ENCODE data around the gene HDAC5.
"Not testable (repeated sequence)": the region's sequence is repeated elsewhere in the genome, so short reads cannot be mapped to it uniquely, and the experiment has no call there.

Gene HDAC5
- 76.9 to 173 reads per million in 2 donors for total RNA-seq

- DNase-seq, result peak; percentile 86 to 96 (median 93)
Measured at GRCh38 chr17:44123356-44124117, at the start of gene HDAC5. TSS of gene HDAC5 (minus strand) at chr17:44123641. CDS start at chr17:44117515, 6,126 bp downstream.

- DNase-seq, result no peak
Measured at GRCh38 chr17:44171931-44172455, 48.6 kb upstream of the HDAC5 start.

- no peak for DNase-seq
Measured at GRCh38 chr17:44170499-44171201, 47.2 kb upstream of the HDAC5 start, which contains the start of gene ASB16. TSS of gene ASB16 (plus strand) at chr17:44170704. CDS start at chr17:44170790, 86 bp downstream.

GRCh38 chr17:44170135-44170498 lies 46.7 kb upstream of the HDAC5 start:
- DNase-seq, result no peak

GRCh38 chr17:44167181-44167861 lies 43.9 kb upstream of the HDAC5 start:
- no peak for DNase-seq

GRCh38 chr17:44164476-44164875 lies 41.0 kb upstream of the HDAC5 start:
- DNase-seq, result no peak

- peak in 3 of 5 experiments; percentile 28 to 92 (median 60) for DNase-seq
Measured at GRCh38 chr17:44159519-44160210, 36.2 kb upstream of the HDAC5 start.

- no peak for DNase-seq
Measured at GRCh38 chr17:44155488-44155887, 32.0 kb upstream of the HDAC5 start.

- DNase-seq, result no peak
Measured at GRCh38 chr17:44152875-44153274, 29.4 kb upstream of the HDAC5 start.

- no peak for DNase-seq
Measured at GRCh38 chr17:44149750-44150329, 26.4 kb upstream of the HDAC5 start.

- DNase-seq, result not testable (repeated sequence)
Measured at GRCh38 chr17:44149066-44149465, 25.6 kb upstream of the HDAC5 start.

GRCh38 chr17:44147812-44148211 lies 24.4 kb upstream of the HDAC5 start:
- no peak for DNase-seq

GRCh38 chr17:44146375-44147346 lies 23.2 kb upstream of the HDAC5 start:
- no peak for DNase-seq

GRCh38 chr17:44144966-44145739 lies 21.7 kb upstream of the HDAC5 start:
- DNase-seq, result no peak

- not testable (repeated sequence) for DNase-seq
Measured at GRCh38 chr17:44143921-44144320, 20.5 kb upstream of the HDAC5 start.

GRCh38 chr17:44137891-44138709 lies 14.7 kb upstream of the HDAC5 start:
- peak in 3 of 5 experiments; percentile 32 to 69 (median 65) for DNase-seq

- no peak for DNase-seq
Measured at GRCh38 chr17:44134752-44135568, 11.5 kb upstream of the HDAC5 start.

GRCh38 chr17:44133918-44134476 lies 10.6 kb upstream of the HDAC5 start:
- DNase-seq, result no peak

Data from T-helper 2 cell (primary cell).